H1 (cell line): ENCODE results near the gene ADCY1. TPM values are rescaled to one million over a fixed set of nuclear protein-coding genes. Genes with fewer than 3 reads are reported as not detected.

Experiments used
- CTCF ChIA-PET: fragments of 300-600 bp; sonication (Branson Sonifier 250); formaldehyde crosslinking; loops from one replicate; lab custom pipeline; 2021; ENCODE audit not compliant: partially characterized antibody; lab: Charles Lee
- POLR2A ChIA-PET: fragments of 300-600 bp; sonication (Branson Sonifier 250); formaldehyde crosslinking; loops from one replicate; lab custom pipeline; 2021; ENCODE audit warnings: inconsistent platforms; ENCODE audit not compliant: partially characterized antibody; lab: Charles Lee
- DNase-seq, 2 experiments: peaks; one replicate each; pipeline versions ENCODE4 v3.0.0 to v3.0.0-alpha.2; 2010 to 2022; ENCODE audit warnings: low spot score in 2 of 2, low read depth in 1 of 2, mixed read lengths in 1 of 2
- FAIRE-seq: peaks from 2 replicates; lab custom pipeline; 2011; peaks lifted over from hg19 to GRCh38; lab: Jason Lieb, UNC
- H2AFZ ChIP-seq: 2 replicates; pipeline ENCODE4 v1.8.1; 2012; ENCODE audit warnings: low read length, inconsistent platforms
- H2AK5ac ChIP-seq: 2 replicates; pipeline ENCODE4 v1.6.1; 2013; ENCODE audit warnings: low read depth, low read length
- H2BK120ac ChIP-seq: replicated peaks from 2 replicates; pipeline ENCODE3; 2013; ENCODE audit warnings: low read depth, low read length, inconsistent platforms
- H2BK12ac ChIP-seq: 2 replicates; pipeline ENCODE4 v1.6.1; 2013; ENCODE audit warnings: low read depth, low read length
- H2BK15ac ChIP-seq: 2 replicates; pipeline ENCODE4 v1.6.1; 2013; ENCODE audit warnings: low read length
- H2BK20ac ChIP-seq: 2 replicates; pipeline ENCODE4 v1.6.1; 2013; ENCODE audit warnings: low read length
- H2BK5ac ChIP-seq: 2 replicates; pipeline ENCODE4 v1.6.1; 2013; ENCODE audit warnings: low read depth, low read length
- H3K14ac ChIP-seq: 2 replicates; pipeline ENCODE4 v1.6.1; 2013; ENCODE audit warnings: inconsistent platforms; ENCODE audit not compliant: insufficient read length
- H3K18ac ChIP-seq: 2 replicates; pipeline ENCODE4 v1.6.1; 2013; ENCODE audit warnings: low read length; ENCODE audit errors: extremely low read depth
- H3K23ac ChIP-seq: 2 replicates; pipeline ENCODE4 v1.6.1; 2013; ENCODE audit warnings: inconsistent platforms; ENCODE audit not compliant: insufficient read length
- H3K23me2 ChIP-seq: 2 replicates; pipeline ENCODE4 v1.6.1; 2013; ENCODE audit warnings: low read depth, low read length
- H3K27ac ChIP-seq: 2 replicates; pipeline ENCODE4 v1.6.1; 2011; ENCODE audit warnings: low read depth, low read length, inconsistent platforms
- H3K27me3 ChIP-seq, 4 experiments: replicated peaks in 1 of 4; 1 replicate in 1 of 4; 2 replicates in 3 of 4; pipeline versions ENCODE4 v1.6.1 to v1.8.1; 2011 to 2013; ENCODE audit warnings: low read length in 3 of 4, mild to moderate bottlenecking in 3 of 4, inconsistent platforms in 2 of 4, mixed read lengths in 2 of 4, moderate library complexity in 1 of 4; ENCODE audit not compliant: control insufficient read depth in 3 of 4, insufficient read depth in 3 of 4; ENCODE audit errors: extremely low read depth in 1 of 4
- H3K36me3 ChIP-seq, 4 experiments: 2 replicates each; pipeline versions ENCODE4 v1.6.1 to v1.8.1; 2011 to 2013; ENCODE audit warnings: mild to moderate bottlenecking in 4 of 4, low read length in 3 of 4, moderate library complexity in 2 of 4, control low read depth in 1 of 4, inconsistent platforms in 1 of 4; ENCODE audit not compliant: insufficient read depth in 4 of 4, control insufficient read depth in 2 of 4
- H3K4ac ChIP-seq: replicated peaks from 2 replicates; pipeline ENCODE3; 2013; ENCODE audit warnings: low read length, low read depth, mixed read lengths, inconsistent platforms; ENCODE audit not compliant: insufficient read length
- H3K4me1 ChIP-seq, 4 experiments: replicated peaks in 1 of 4; 1 replicate in 1 of 4; 2 replicates in 3 of 4; pipeline versions ENCODE4 v1.6.1 to v1.8.1; 2011 to 2013; ENCODE audit warnings: low read length in 3 of 4, inconsistent platforms in 2 of 4, mixed read lengths in 1 of 4; ENCODE audit not compliant: insufficient read depth in 4 of 4, control insufficient read depth in 3 of 4
- H3K4me2 ChIP-seq, 2 experiments: 2 replicates each; pipeline versions ENCODE4 v1.6.1 to v1.8.1; 2011 to 2013; ENCODE audit warnings: low read depth in 2 of 2, low read length in 2 of 2, control low read depth in 1 of 2, inconsistent platforms in 1 of 2, mild to moderate bottlenecking in 1 of 2; ENCODE audit not compliant: insufficient read depth in 1 of 2
- H3K4me3 ChIP-seq, 4 experiments: fragments of 200-600, 300-600 bp in 1 of 4; sonication (generic), shearing (Covaris generic), sonication (Bioruptor Twin) in 1 of 4; 2 replicates each; pipeline versions ENCODE4 v1.5.1 to v1.8.1; 2011 to 2016; ENCODE audit warnings: low read length in 4 of 4, low read depth in 3 of 4, control low read depth in 2 of 4, inconsistent platforms in 2 of 4, mild to moderate bottlenecking in 2 of 4, mixed read lengths in 1 of 4, moderate library complexity in 1 of 4; ENCODE audit not compliant: insufficient read depth in 2 of 4; ENCODE audit errors: extremely low read depth in 1 of 4
- H3K56ac ChIP-seq: replicated peaks from 2 replicates; pipeline ENCODE3; 2013; ENCODE audit warnings: low read depth, mild to moderate bottlenecking, mixed read lengths, low read length, inconsistent platforms; ENCODE audit not compliant: insufficient read length
- H3K79me1 ChIP-seq: 2 replicates; pipeline ENCODE4 v1.6.1; 2013; ENCODE audit warnings: low read depth, low read length, control low read depth
- H3K79me2 ChIP-seq, 2 experiments: 2 replicates each; pipeline versions ENCODE4 v1.6.1 to v1.8.1; 2012 to 2013; ENCODE audit warnings: low read length in 2 of 2, mild to moderate bottlenecking in 2 of 2, inconsistent platforms in 1 of 2; ENCODE audit not compliant: insufficient read depth in 2 of 2, control insufficient read depth in 1 of 2
- H3K9ac ChIP-seq, 4 experiments: replicated peaks in 1 of 4; 1 replicate in 1 of 4; 2 replicates in 3 of 4; pipeline versions ENCODE4 v1.6.1 to v1.8.1; 2011 to 2013; ENCODE audit warnings: low read depth in 3 of 4, low read length in 3 of 4, control low read depth in 2 of 4, mild to moderate bottlenecking in 2 of 4, moderate library complexity in 2 of 4, inconsistent platforms in 1 of 4; ENCODE audit errors: extremely low read depth in 1 of 4
- H3K9me3 ChIP-seq, 2 experiments: 2 replicates each; pipeline versions ENCODE4 v1.6.1 to v1.8.1; 2012 to 2013; ENCODE audit warnings: mild to moderate bottlenecking in 2 of 2, moderate library complexity in 2 of 2, control low read depth in 1 of 2, inconsistent platforms in 1 of 2, low read depth in 1 of 2, low read length in 1 of 2, mixed read lengths in 1 of 2; ENCODE audit not compliant: insufficient read depth in 2 of 2
- H4K20me1 ChIP-seq, 2 experiments: replicated peaks in 1 of 2; 2 replicates each; pipeline versions ENCODE3 to v1.8.1; 2011 to 2013; ENCODE audit warnings: inconsistent platforms in 2 of 2, low read length in 2 of 2, mild to moderate bottlenecking in 1 of 2; ENCODE audit not compliant: insufficient read depth in 2 of 2, control insufficient read depth in 1 of 2
- H4K5ac ChIP-seq: 2 replicates; pipeline ENCODE4 v1.6.1; 2013; ENCODE audit warnings: low read length, low read depth, mixed read lengths, inconsistent platforms; ENCODE audit not compliant: insufficient read length
- H4K8ac ChIP-seq: 2 replicates; pipeline ENCODE4 v1.8.0; 2013; ENCODE audit warnings: mild to moderate bottlenecking, moderate library complexity, low read length, inconsistent platforms; ENCODE audit not compliant: insufficient read depth; ENCODE audit errors: extremely low read depth
- H4K91ac ChIP-seq: replicated peaks from 2 replicates; pipeline ENCODE3; 2013; ENCODE audit warnings: low read length, mixed read lengths, inconsistent platforms; ENCODE audit not compliant: insufficient read length
- TAF7 ChIP-seq: optimal IDR thresholded peaks from 2 replicates; pipeline ENCODE3; 2011; ENCODE audit warnings: low read depth, mild to moderate bottlenecking, inconsistent platforms, low read length, moderate library complexity, borderline replicate concordance
- WGBS, 2 experiments: shearing (Covaris generic) in 1 of 2; methylation state at CpG; one replicate each; pipeline versions ENCODE4 v1.1.6 to v1.1.7; 2013 to 2015; ENCODE audit warnings: low lambda C conversion rate in 2 of 2, mixed read lengths in 2 of 2, inconsistent platforms in 1 of 2, low coverage in 1 of 2, missing lambda C conversion rate in 1 of 2; ENCODE audit not compliant: insufficient replicate concordance in 2 of 2, insufficient coverage in 1 of 2, insufficient read length in 1 of 2; ENCODE audit errors: extremely low coverage in 1 of 2, missing lambda C conversion rate in 1 of 2; 5-methylcytosine and 5-hydroxymethylcytosine counted together
- polyA plus RNA-seq, 7 experiments: library from polyadenylated mRNA; depleted of rRNA in 3 of 7; stranded (reverse) in 5 of 7; unstranded in 2 of 7; fragments of >200 nt in 5 of 7; fragments of 200-250 nt in 2 of 7; gene quantifications; 1 replicate in 5 of 7; 2 replicates in 1 of 7; 4 replicates in 1 of 7; pipeline versions ENCODE4 v1.2.1 to v1.2.3, GENCODE V29; 2011 to 2013; ENCODE audit warnings: missing spikeins in 2 of 7, mixed read lengths in 2 of 7
- total RNA-seq: library from RNA; stranded (reverse); fragmentation: NEBNext Ultra II Directional; extraction: Animal tissue kit (Norgen Biotek cat#: 25700); gene quantifications from 2 replicates; pipeline ENCODE4 v1.2.1, GENCODE V29; 2021

Gene ADCY1
- total and polyA plus RNA-seq, 2 of the 8 experiments (the other 6 are each of a cell fraction or from before 2014, with no cell fraction given): 7.9 to 26.9 TPM

- no peaks in the 10 kb centered on the region for H4K20me1 ChIP-seq
- no peaks in the 10 kb centered on the region for H3K79me2 ChIP-seq
- H3K4ac ChIP-seq: no peak overlapping the region
- peaks cover 0 to 2% (median under 1%) of the 10 kb centered on the region in 4 experiments; a peak in 2 of 7 replicates for H3K27me3 ChIP-seq
- H3K14ac ChIP-seq: no peak overlapping the region
- no peak overlapping the region for H3K4me3 ChIP-seq
- POLR2A ChIA-PET: no interaction called here
- no peaks in the 10 kb centered on the region for H3K9me3 ChIP-seq
- no peak overlapping the region for H4K91ac ChIP-seq
- no peaks in the 10 kb centered on the region for H3K79me1 ChIP-seq
- no peak overlapping the region for H3K9ac ChIP-seq
- DNase-seq: no peak
- no peaks in the 10 kb centered on the region for H3K23me2 ChIP-seq
- peaks cover 7 to 29% (median 17%) of the 10 kb centered on the region in 4 experiments; a peak in 6 of 7 replicates for H3K4me1 ChIP-seq
- H2BK5ac ChIP-seq: no peak overlapping the region
- no peak overlapping the region for H4K5ac ChIP-seq
- no peak overlapping the region for H2BK12ac ChIP-seq
- H2BK20ac ChIP-seq: no peak overlapping the region
- no peak overlapping the region for H2AFZ ChIP-seq
- no peak overlapping the region for H2BK15ac ChIP-seq
- no peak overlapping the region for H3K23ac ChIP-seq
- TF ChIP-seq TAF7: no peak
- no peak overlapping the region for H4K8ac ChIP-seq
- H3K27ac ChIP-seq: no peak overlapping the region
- no peak overlapping the region for H3K56ac ChIP-seq
- CTCF ChIA-PET: interaction anchor here (1.2 kb wide), 2 partner anchors 12 to 15 kb away, joined by 3 to 4 read pairs; no protein-coding TSS in a partner anchor
- no peaks in the 10 kb centered on the region for H3K36me3 ChIP-seq
- no peak overlapping the region for H2BK120ac ChIP-seq
- no peak overlapping the region for H3K18ac ChIP-seq
- no peak overlapping the region for H2AK5ac ChIP-seq
- WGBS, 2 experiments: 92% methylated on average over 5 of the region's 5 CpGs; no CpG with 5 or more reads in 1 of the 2 experiments
- no peak for FAIRE-seq
- no peak overlapping the region for H3K4me2 ChIP-seq
Observed at GRCh38 chr7:45566386-45566785, 7.8 kb upstream of the ADCY1 start.
